ENCODE measurements around the gene TFCP2L1.

- TF ChIP-seq ZBTB43 (CRISPR knock-in tag; IDR thresholded peaks at IDR 0.05) (no peak), CBFB (CRISPR knock-in tag; IDR thresholded peaks at IDR 0.05; ENCODE audit: low read depth) (no peak), MAX (CRISPR knock-in tag; IDR thresholded peaks at IDR 0.05) (no peak), CTCF (IDR thresholded peaks at IDR 0.05) (no peak)
Observed at GRCh38 chr2:121254748-121255147, 30.3 kb downstream of the TFCP2L1 start.
